GM23248 (cell line): ENCODE measurements around the gene ATP6V0D1. TPM values are rescaled to one million over a fixed set of nuclear protein-coding genes. Genes with fewer than 3 reads are reported as not detected.

ENCODE experiments used
- DNase-seq: peaks from one replicate; pipeline ENCODE4 v3.0.0-alpha.2; 2015
- H2AFZ ChIP-seq: fragments of 200-600 bp; sonication (generic); 2 replicates; pipeline ENCODE4 v1.6.1; 2016; ENCODE audit warnings: antibody characterized with exemption
- H3F3A ChIP-seq: fragments of 200-600 bp; sonication (generic); 2 replicates; pipeline ENCODE4 v1.6.1; 2016; ENCODE audit warnings: mild to moderate bottlenecking, antibody characterized with exemption, mixed run types; ENCODE audit not compliant: insufficient read depth
- H3K27ac ChIP-seq: fragments of 200-600 bp; sonication (generic); 2 replicates; pipeline ENCODE4 v1.5.1; 2016; ENCODE audit warnings: mild to moderate bottlenecking
- H3K27me3 ChIP-seq: fragments of 200-600 bp; sonication (generic); replicated peaks from 2 replicates; pipeline ENCODE4 v1.6.1; 2016; ENCODE audit warnings: mild to moderate bottlenecking; ENCODE audit not compliant: insufficient read depth
- H3K36me3 ChIP-seq: fragments of 200-600 bp; sonication (generic); 2 replicates; pipeline ENCODE4 v1.6.1; 2016; ENCODE audit warnings: low read depth, mild to moderate bottlenecking
- H3K4me1 ChIP-seq: fragments of 200-600 bp; sonication (generic); 2 replicates; pipeline ENCODE4 v1.6.1; 2016; ENCODE audit warnings: mild to moderate bottlenecking; ENCODE audit not compliant: insufficient read depth
- H3K4me2 ChIP-seq: fragments of 200-600 bp; sonication (generic); one replicate; pipeline ENCODE4 v1.6.1; 2016; ENCODE audit warnings: mild to moderate bottlenecking; ENCODE audit not compliant: unreplicated experiment
- H3K4me3 ChIP-seq: fragments of 200-600 bp; sonication (generic); 2 replicates; pipeline ENCODE4 v1.5.1; 2016; ENCODE audit warnings: mild to moderate bottlenecking
- H3K79me2 ChIP-seq: fragments of 200-600 bp; sonication (generic); 2 replicates; pipeline ENCODE4 v1.6.1; 2016; ENCODE audit warnings: mild to moderate bottlenecking; ENCODE audit not compliant: insufficient read depth
- H3K9ac ChIP-seq: fragments of 200-600 bp; sonication (generic); 2 replicates; pipeline ENCODE4 v1.6.1; 2016; ENCODE audit warnings: mild to moderate bottlenecking
- H3K9me2 ChIP-seq: fragments of 200-600 bp; sonication (generic); 2 replicates; pipeline ENCODE4 v1.6.1; 2016; ENCODE audit warnings: mixed run types, mild to moderate bottlenecking, moderate library complexity; ENCODE audit not compliant: insufficient read depth
- H3K9me3 ChIP-seq: fragments of 200-600 bp; sonication (generic); one replicate; pipeline ENCODE4 v1.6.1; 2017; ENCODE audit warnings: low read depth
- H4K20me1 ChIP-seq: fragments of 200-600 bp; sonication (generic); 2 replicates; pipeline ENCODE4 v1.6.0; 2016; ENCODE audit not compliant: insufficient read depth
- EZH2 ChIP-seq: fragments of 200-600 bp; sonication (generic); IDR thresholded peaks from 2 replicates; pipeline ENCODE4 v1.6.1; 2018; ENCODE audit warnings: antibody characterized with exemption, mild to moderate bottlenecking; ENCODE audit not compliant: insufficient read depth, poor library complexity, severe bottlenecking
- EZH2phosphoT487 ChIP-seq: fragments of 200-600 bp; sonication (generic); IDR thresholded peaks from 2 replicates; pipeline ENCODE4 v1.6.1; 2018; ENCODE audit warnings: antibody characterized with exemption, moderate library complexity, mild to moderate bottlenecking, low read depth; ENCODE audit not compliant: insufficient read depth
- WGBS, 2 experiments: methylation state at CpG; one replicate each; pipeline ENCODE4 v1.1.6; 2015 to 2017; ENCODE audit warnings: low lambda C conversion rate in 2 of 2, low coverage in 1 of 2; ENCODE audit errors: missing lambda C conversion rate in 2 of 2; 5-methylcytosine and 5-hydroxymethylcytosine counted together
- in situ Hi-C: fragments of 300-500 bp; cut with MboI; formaldehyde crosslinking; loops from 2 replicates; pipeline ENCODE4 v1.15.0; 2020
- polyA plus RNA-seq: library from polyadenylated mRNA; unstranded; fragments of >200 nt; fragmentation: Nextera tagmentation; extraction: Ambion mirVana; gene quantifications from 2 replicates; pipeline ENCODE4 v1.2.1, GENCODE V29; 2016
- total RNA-seq: library from RNA; depleted of rRNA; stranded (reverse); fragments of >200 nt; shearing (Covaris generic); gene quantifications from 2 replicates; pipeline ENCODE4 v1.2.3, GENCODE V29; 2014

Gene ATP6V0D1
- total and polyA plus RNA-seq, 2 experiments from 2014 or later, result 135 to 166 TPM

GRCh38 chr16:67528870-67529581 lies 48.1 kb upstream of the ATP6V0D1 start:
- H3K4me1 ChIP-seq, result peaks cover 32% of the 10 kb centered on the region
- 0 to 3% methylated on average over 24 to 44 of the region's 65 CpGs for WGBS, 2 experiments
- DNase-seq, result peak; percentile 86
- H3K9ac ChIP-seq, result peak overlapping the region; percentile 94
- H3K9me2 ChIP-seq, result no peaks in the 10 kb centered on the region
- in situ Hi-C loops, result no loop called here
- no peaks in the 10 kb centered on the region; the same call in 1 of the 2 replicates for H4K20me1 ChIP-seq
- H3K27me3 ChIP-seq, result no peaks in the 10 kb centered on the region
- H3F3A ChIP-seq, result peaks cover 3% of the 10 kb centered on the region; the same call in 1 of the 2 replicates
- peaks cover 50% of the 10 kb centered on the region for H3K79me2 ChIP-seq
- no peaks in the 10 kb centered on the region for H3K9me3 ChIP-seq
- peak overlapping the region; percentile 51 for H2AFZ ChIP-seq
- H3K4me2 ChIP-seq, result peak overlapping the region; percentile 94
- no peaks in the 10 kb centered on the region for H3K36me3 ChIP-seq
- peak overlapping the region; percentile 80 for H3K4me3 ChIP-seq
- H3K27ac ChIP-seq, result peak overlapping the region; percentile 88
- TF ChIP-seq EZH2 (no peak), EZH2phosphoT487 (no peak)

- peaks cover 3% of the 10 kb centered on the region; the same call in 1 of the 2 replicates for H3F3A ChIP-seq
- H3K9me3 ChIP-seq, result no peaks in the 10 kb centered on the region
- H4K20me1 ChIP-seq, result no peaks in the 10 kb centered on the region; the same call in 1 of the 2 replicates
- H3K36me3 ChIP-seq, result no peaks in the 10 kb centered on the region
- H3K27ac ChIP-seq, result peak within 1 kb of the TSS; percentile 88
- peak; percentile 72 for DNase-seq
- H3K9me2 ChIP-seq, result no peaks in the 10 kb centered on the region
- TF ChIP-seq EZH2, result no peak
- no peak for TF ChIP-seq EZH2phosphoT487
- H3K4me2 ChIP-seq, result peak within 1 kb of the TSS; percentile 96
- 7 to 18% methylated on average over 14 to 21 of the region's 45 CpGs for WGBS, 2 experiments
- H3K4me1 ChIP-seq, result peaks cover 32% of the 10 kb centered on the region
- H3K4me3 ChIP-seq, result peak within 1 kb of the TSS; percentile 80
- H2AFZ ChIP-seq, result peak within 1 kb of the TSS; percentile 95
- in situ Hi-C loops, result no loop called here
- H3K9ac ChIP-seq, result peak within 1 kb of the TSS; percentile 94
- peaks cover 43% of the 10 kb centered on the region for H3K79me2 ChIP-seq
- H3K27me3 ChIP-seq, result no peaks in the 10 kb centered on the region
Measured at GRCh38 chr16:67528222-67528869, 47.4 kb upstream of the ATP6V0D1 start, which contains the start of gene RIPOR1. Gene RIPOR1 (plus strand): TSS chr16:67528829. CDS start chr16:67538447, 9,618 bp downstream.

GRCh38 chr16:67526149-67526791 lies 45.3 kb upstream of the ATP6V0D1 start:
- H3K36me3 ChIP-seq, result no peaks in the 10 kb centered on the region
- no peaks in the 10 kb centered on the region for H3K27me3 ChIP-seq
- peaks cover 3% of the 10 kb centered on the region; the same call in 1 of the 2 replicates for H3F3A ChIP-seq
- no peak overlapping the region for H3K27ac ChIP-seq
- H3K9me3 ChIP-seq, result no peaks in the 10 kb centered on the region
- no peaks in the 10 kb centered on the region for H3K9me2 ChIP-seq
- no peak overlapping the region for H3K4me2 ChIP-seq
- TF ChIP-seq EZH2 (no peak), EZH2phosphoT487 (no peak)
- H3K4me1 ChIP-seq, result peaks cover 24% of the 10 kb centered on the region
- peak; percentile 31 for DNase-seq
- no peaks in the 10 kb centered on the region for H4K20me1 ChIP-seq
- 84 to 86% methylated on average over 3 of the region's 3 CpGs for WGBS, 2 experiments
- no peak overlapping the region for H3K9ac ChIP-seq
- H3K4me3 ChIP-seq, result no peak overlapping the region
- in situ Hi-C loops, result no loop called here
- no peak overlapping the region for H2AFZ ChIP-seq
- peaks cover 22% of the 10 kb centered on the region for H3K79me2 ChIP-seq

DNA sequence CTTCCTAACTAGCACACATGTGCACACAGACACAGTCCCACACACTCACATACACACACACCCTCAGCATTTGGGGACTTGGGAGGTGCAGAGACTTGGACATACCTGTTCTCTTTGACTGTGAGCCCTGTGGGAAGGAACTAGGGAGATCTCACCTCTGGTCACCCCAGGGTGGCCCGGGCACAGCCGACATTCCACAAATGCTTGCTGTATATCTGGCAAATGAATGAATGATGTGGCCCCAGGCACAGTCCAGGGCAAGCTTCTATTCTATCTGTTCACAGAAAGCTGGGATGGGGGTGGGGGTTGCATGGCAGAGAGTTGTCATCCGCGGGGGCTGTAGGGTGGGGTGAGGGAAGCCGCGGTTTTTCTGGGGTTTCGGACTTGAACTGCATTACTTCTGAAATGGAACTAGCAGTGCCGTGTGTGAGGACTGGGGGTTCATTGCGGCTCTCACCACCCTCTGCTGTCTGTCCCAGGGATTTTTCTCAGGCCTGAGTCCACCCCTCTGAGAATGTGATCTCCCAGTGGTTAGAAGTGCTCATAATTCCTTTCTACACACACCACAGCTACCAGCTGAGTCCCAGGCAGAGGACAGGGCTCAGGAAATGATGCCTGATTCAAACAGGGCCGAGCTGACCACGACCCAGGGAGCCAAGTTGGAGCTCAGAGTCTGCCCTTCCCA lies 44.4 kb upstream of the ATP6V0D1 start:
- H3K27ac ChIP-seq, result no peak overlapping the region
- no peaks in the 10 kb centered on the region for H3K27me3 ChIP-seq
- no peaks in the 10 kb centered on the region for H4K20me1 ChIP-seq
- TF ChIP-seq EZH2phosphoT487 (no peak), EZH2 (no peak)
- no peaks in the 10 kb centered on the region for H3K9me3 ChIP-seq
- no peak overlapping the region for H3K4me2 ChIP-seq
- no peaks in the 10 kb centered on the region for H3K9me2 ChIP-seq
- peaks cover 3% of the 10 kb centered on the region; the same call in 1 of the 2 replicates for H3F3A ChIP-seq
- 76 to 77% methylated on average over 8 to 11 of the region's 11 CpGs for WGBS, 2 experiments
- H2AFZ ChIP-seq, result no peak overlapping the region
- DNase-seq, result peak; percentile 46
- in situ Hi-C loops, result no loop called here
- no peak overlapping the region for H3K9ac ChIP-seq
- H3K36me3 ChIP-seq, result no peaks in the 10 kb centered on the region
- H3K4me1 ChIP-seq, result peaks cover 19% of the 10 kb centered on the region
- peaks cover 13% of the 10 kb centered on the region for H3K79me2 ChIP-seq
- H3K4me3 ChIP-seq, result no peak overlapping the region
